B cell (primary cell): ENCODE results near the gene BCO2. TPM values are rescaled to one million over a fixed set of nuclear protein-coding genes. Genes with fewer than 3 reads are reported as not detected.

Source experiments
- ATAC-seq: fragments of 200-7000 bp; cut with Tn5 transposase; one replicate; pipeline ENCODE4 v1.10.0; 2021; ENCODE audit warnings: low read depth, mild to moderate bottlenecking, moderate number of reproducible peaks, moderate library complexity
- CTCF ChIA-PET: fragments of 350-600 bp; sonication (Branson Sonifier 250); formaldehyde crosslinking; loops from one replicate; lab custom pipeline; 2021; ENCODE audit warnings: antibody characterized with exemption, inconsistent platforms; lab: Charles Lee
- POLR2A ChIA-PET: fragments of 350-600 bp; sonication (Branson Sonifier 250); formaldehyde crosslinking; loops from one replicate; lab custom pipeline; 2021; ENCODE audit warnings: antibody characterized with exemption; lab: Charles Lee
- DNase-seq: peaks from one replicate; pipeline ENCODE4 v3.0.0; 2013
- H2AFZ ChIP-seq: 2 replicates; pipeline ENCODE4 v1.6.1; 2012; ENCODE audit warnings: mild to moderate bottlenecking, low read depth, low read length; ENCODE audit not compliant: insufficient read depth, poor library complexity, severe bottlenecking
- H3K27ac ChIP-seq, 2 donors: 1 replicate in 1 of 2; 2 replicates in 1 of 2; pipeline ENCODE4 v1.5.1; 2012 to 2013; ENCODE audit warnings: low read length in 2 of 2, mild to moderate bottlenecking in 2 of 2, moderate library complexity in 1 of 2
- H3K27me3 ChIP-seq, 4 experiments: fragments of 200-600 bp in 1 of 4; sonication (generic) in 1 of 4; replicated peaks in 1 of 4; 1 replicate in 2 of 4; 2 replicates in 2 of 4; pipeline versions ENCODE4 v1.6.1 to v1.7.0; 2013 to 2016; ENCODE audit warnings: low read length in 3 of 4, mild to moderate bottlenecking in 2 of 4, mixed read lengths in 1 of 4, moderate library complexity in 1 of 4; ENCODE audit not compliant: insufficient read depth in 4 of 4, control insufficient read depth in 3 of 4; ENCODE audit errors: control extremely low read depth in 1 of 4
- H3K36me3 ChIP-seq, 2 experiments: replicated peaks in 1 of 2; 1 replicate in 1 of 2; 2 replicates in 1 of 2; pipeline versions ENCODE4 v1.6.1 to v1.7.1; 2013; ENCODE audit warnings: low read length in 1 of 2; ENCODE audit not compliant: insufficient read depth in 2 of 2, control insufficient read depth in 1 of 2; ENCODE audit errors: control extremely low read depth in 1 of 2, extremely low read depth in 1 of 2
- H3K4me1 ChIP-seq, 2 donors: fragments of 200-600 bp in 1 of 2; sonication (generic) in 1 of 2; 1 replicate in 1 of 2; 2 replicates in 1 of 2; pipeline versions ENCODE4 v1.5.1 to v1.6.1; 2013 to 2017; ENCODE audit warnings: low read length in 2 of 2; ENCODE audit not compliant: control insufficient read depth in 2 of 2, insufficient read depth in 2 of 2
- H3K4me2 ChIP-seq: replicated peaks from 2 replicates; pipeline ENCODE3; 2012; ENCODE audit warnings: mild to moderate bottlenecking, low read depth, low read length; ENCODE audit not compliant: poor library complexity, severe bottlenecking
- H3K4me3 ChIP-seq, 5 experiments: fragments of 200-600 bp in 1 of 5; sonication (generic) in 1 of 5; 1 replicate in 3 of 5; 2 replicates in 2 of 5; pipeline versions ENCODE4 v1.5.1 to v1.7.0; 2011 to 2016; ENCODE audit warnings: low read length in 4 of 5, mild to moderate bottlenecking in 4 of 5, low read depth in 2 of 5, control low read depth in 1 of 5, moderate library complexity in 1 of 5; ENCODE audit not compliant: insufficient read depth in 1 of 5; ENCODE audit errors: control extremely low read depth in 1 of 5, extremely low read depth in 1 of 5
- H3K79me2 ChIP-seq: fragments of 200-600 bp; sonication (generic); one replicate; pipeline ENCODE4 v1.6.0; 2016; ENCODE audit warnings: low read length; ENCODE audit not compliant: control insufficient read depth, insufficient read depth
- H3K9ac ChIP-seq: fragments of 200-600 bp; sonication (generic); 2 replicates; pipeline ENCODE4 v1.6.1; 2017; ENCODE audit warnings: mild to moderate bottlenecking, low read length, moderate library complexity
- H3K9me3 ChIP-seq, 3 donors: one replicate each; pipeline versions ENCODE4 v1.6.1 to v1.7.1; 2013; ENCODE audit warnings: low read length in 2 of 3; ENCODE audit not compliant: control insufficient read depth in 2 of 3, insufficient read depth in 1 of 3; ENCODE audit errors: control extremely low read depth in 1 of 3
- H4K20me1 ChIP-seq: 2 replicates; pipeline ENCODE4 v1.6.0; 2012; ENCODE audit warnings: mild to moderate bottlenecking, low read length; ENCODE audit not compliant: insufficient read depth, control insufficient read depth, poor library complexity, severe bottlenecking
- H3K27ac Mint-ChIP-seq: one replicate; pipeline ENCODE4 v1.8.0; 2021; ENCODE audit warnings: mixed read lengths
- H3K27me3 Mint-ChIP-seq: one replicate; pipeline ENCODE4 v1.8.0; 2021; ENCODE audit warnings: mixed read lengths
- H3K4me1 Mint-ChIP-seq: one replicate; pipeline ENCODE4 v1.8.0; 2021; ENCODE audit warnings: mixed read lengths
- H3K4me3 Mint-ChIP-seq: one replicate; pipeline ENCODE4 v1.8.0; 2021; ENCODE audit warnings: mixed read lengths
- H3K9me3 Mint-ChIP-seq: one replicate; pipeline ENCODE4 v1.8.0; 2022; ENCODE audit warnings: mixed read lengths; ENCODE audit not compliant: insufficient read depth
- EZH2 ChIP-seq: IDR thresholded peaks from 2 replicates; pipeline ENCODE4 v1.6.1; 2012; ENCODE audit warnings: borderline replicate concordance, low read depth, mild to moderate bottlenecking, moderate library complexity, low read length; ENCODE audit not compliant: insufficient read depth, poor library complexity, severe bottlenecking
- WGBS: methylation state at CpG from one replicate; pipeline ENCODE4 v1.1.5; 2013; ENCODE audit warnings: missing lambda C conversion rate; ENCODE audit not compliant: insufficient coverage; 5-methylcytosine and 5-hydroxymethylcytosine counted together
- intact Hi-C: fragments of 100-400 bp; cut with micrococcal nuclease; formaldehyde crosslinking; loops from one replicate; pipeline ENCODE4 v1.10.0; 2022
- polyA plus RNA-seq: library from polyadenylated mRNA; depleted of rRNA; stranded (reverse); fragments of >200 nt; gene quantifications from 2 replicates; pipeline ENCODE4 v1.2.3, GENCODE V29; 2012
- total RNA-seq, 2 donors: library from RNA; stranded (reverse); fragments of 120-200 nt in 1 of 2; gene quantifications; 1 replicate in 1 of 2; 2 replicates in 1 of 2; pipeline versions ENCODE4 v1.2.3 to v1.2.4, GENCODE V29; 2013 to 2022
- TF ChIP-seq, protein P1 (sequence below): fragments of 200-600 bp; IDR thresholded peaks from one replicate; pipeline ENCODE4 v1.8.0; 2022; ENCODE audit warnings: antibody characterized with exemption, mild to moderate bottlenecking

Gene BCO2
- total and polyA plus RNA-seq, 2 donors (not counting 1 experiment from before 2014, with no cell fraction given) = 1.7 to 1.8 TPM

DNA sequence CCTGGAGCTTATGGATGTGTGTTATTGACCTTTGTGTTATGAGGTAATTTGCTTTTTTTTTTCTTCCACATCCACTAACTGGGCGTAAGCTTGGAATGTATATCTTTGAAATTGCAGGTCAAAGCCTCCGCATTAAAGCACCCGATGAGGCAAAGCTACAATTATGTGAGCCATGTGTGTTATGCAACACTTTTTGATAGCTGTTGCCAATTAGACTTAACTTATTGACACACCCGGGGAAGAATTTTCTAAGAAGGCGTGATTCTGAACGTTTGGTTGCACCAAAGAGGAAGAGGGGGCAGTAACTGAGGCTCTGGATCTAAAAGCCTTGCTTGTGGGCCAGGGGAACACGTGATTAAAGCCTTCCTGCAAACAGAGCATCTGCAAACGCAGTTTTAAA is 8.8 kb upstream of the BCO2 start:
- no peak for DNase-seq
- intact Hi-C loops = no loop called here
- Histone ChIP-seq H3K27ac (no peak overlapping the region), H3K27me3 (no peaks in the 10 kb centered on the region), H3K4me1 (peaks cover 0 to 3% of the 10 kb centered on the region in 2 donors), H3K79me2 (no peaks in the 10 kb centered on the region), H4K20me1 (no peaks in the 10 kb centered on the region), H2AFZ (no peak overlapping the region), H3K36me3 (no peaks in the 10 kb centered on the region), H3K9me3 (peaks cover 0 to 4% (median 0%) of the 10 kb centered on the region in 3 donors), H3K9ac (no peak overlapping the region), H3K4me2 (no peak overlapping the region), H3K4me3 (no peak overlapping the region)
- ChIA-PET POLR2A (no interaction called here), CTCF (no interaction called here)
- Mint-ChIP-seq H3K4me3 (no peak overlapping the region), H3K4me1 (peaks cover 7% of the 10 kb centered on the region), H3K27me3 (peaks cover 36% of the 10 kb centered on the region), H3K9me3 (no peaks in the 10 kb centered on the region), H3K27ac (no peak overlapping the region)
- 80% methylated on average over 3 of the region's 8 CpGs for WGBS
- ATAC-seq = no peak
- TF ChIP-seq, protein P1, sequence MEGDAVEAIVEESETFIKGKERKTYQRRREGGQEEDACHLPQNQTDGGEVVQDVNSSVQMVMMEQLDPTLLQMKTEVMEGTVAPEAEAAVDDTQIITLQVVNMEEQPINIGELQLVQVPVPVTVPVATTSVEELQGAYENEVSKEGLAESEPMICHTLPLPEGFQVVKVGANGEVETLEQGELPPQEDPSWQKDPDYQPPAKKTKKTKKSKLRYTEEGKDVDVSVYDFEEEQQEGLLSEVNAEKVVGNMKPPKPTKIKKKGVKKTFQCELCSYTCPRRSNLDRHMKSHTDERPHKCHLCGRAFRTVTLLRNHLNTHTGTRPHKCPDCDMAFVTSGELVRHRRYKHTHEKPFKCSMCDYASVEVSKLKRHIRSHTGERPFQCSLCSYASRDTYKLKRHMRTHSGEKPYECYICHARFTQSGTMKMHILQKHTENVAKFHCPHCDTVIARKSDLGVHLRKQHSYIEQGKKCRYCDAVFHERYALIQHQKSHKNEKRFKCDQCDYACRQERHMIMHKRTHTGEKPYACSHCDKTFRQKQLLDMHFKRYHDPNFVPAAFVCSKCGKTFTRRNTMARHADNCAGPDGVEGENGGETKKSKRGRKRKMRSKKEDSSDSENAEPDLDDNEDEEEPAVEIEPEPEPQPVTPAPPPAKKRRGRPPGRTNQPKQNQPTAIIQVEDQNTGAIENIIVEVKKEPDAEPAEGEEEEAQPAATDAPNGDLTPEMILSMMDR = no peak
- TF ChIP-seq EZH2 = no peak

DNA sequence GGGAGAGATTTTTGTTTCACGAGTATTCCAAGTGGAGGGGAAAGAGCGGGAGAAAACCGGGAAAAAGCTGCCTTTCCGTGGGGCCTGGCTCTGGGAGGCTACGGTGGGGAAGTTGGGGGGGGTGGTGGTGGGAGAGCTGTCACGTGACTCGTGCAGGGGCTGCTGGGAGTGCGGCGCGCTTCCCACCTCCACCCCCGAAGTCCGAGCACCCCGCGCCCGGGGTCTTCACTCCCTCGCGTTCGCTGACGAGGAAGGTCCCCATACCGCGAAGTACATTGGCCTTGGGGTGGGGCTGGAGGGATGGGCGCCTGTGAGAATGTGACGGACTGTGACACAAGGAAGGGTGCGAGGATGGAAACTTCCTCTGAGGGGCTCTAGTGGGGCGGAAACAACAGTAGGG is 8.2 kb upstream of the BCO2 start, which contains the start of gene TEX12:
Gene TEX12, plus strand, starts transcription at position 228 of the 400 bp plus-strand sequence. CDS start 1,897 bp downstream, outside the sequence.
- TF ChIP-seq EZH2 = no peak
- TF ChIP-seq, protein P1 = no peak
- no peak within 1 kb of the TSS for H3K4me3 Mint-ChIP-seq
- CTCF ChIA-PET = no interaction called here
- no peaks in the 10 kb centered on the region for H3K9me3 Mint-ChIP-seq
- peaks cover 32% of the 10 kb centered on the region for H3K27me3 Mint-ChIP-seq
- WGBS = 94% methylated on average over 22 of the region's 25 CpGs
- H3K27me3 ChIP-seq = no peaks in the 10 kb centered on the region
- DNase-seq (no peak), ATAC-seq (no peak)
- H3K4me1 ChIP-seq = peaks cover 0 to 3% of the 10 kb centered on the region in 2 donors
- no peak within 1 kb of the TSS for H2AFZ ChIP-seq
- no peaks in the 10 kb centered on the region for H3K79me2 ChIP-seq
- H4K20me1 ChIP-seq = no peaks in the 10 kb centered on the region
- no peak within 1 kb of the TSS for H3K27ac ChIP-seq
- intact Hi-C loops = no loop called here
- H3K4me3 ChIP-seq = no peak within 1 kb of the TSS
- no peak within 1 kb of the TSS for H3K27ac Mint-ChIP-seq
- H3K36me3 ChIP-seq = no peaks in the 10 kb centered on the region
- POLR2A ChIA-PET = no interaction called here
- peaks cover 7% of the 10 kb centered on the region for H3K4me1 Mint-ChIP-seq
- no peak within 1 kb of the TSS for H3K4me2 ChIP-seq
- H3K9ac ChIP-seq = no peak within 1 kb of the TSS
- peaks cover 0 to 4% (median 0%) of the 10 kb centered on the region in 3 donors for H3K9me3 ChIP-seq
